Activated CD4-positive, alpha-beta memory T cell treated with anti-CD3 and anti-CD28 coated beads for 36 hours (primary cell): Measurements from ENCODE around the gene SHFL. TPM values are rescaled to one million over a fixed set of nuclear protein-coding genes. Genes with fewer than 3 reads are reported as not detected.
A peak's percentile ranks its signal among the peaks of the same experiment; 100 is the strongest.

ENCODE experiments used
- CTCF ChIA-PET: fragments of 350-600 bp; sonication (Branson Sonifier 250); formaldehyde crosslinking; loops from one replicate; lab custom pipeline; 2021; ENCODE audit warnings: antibody characterized with exemption, inconsistent platforms; lab: Charles Lee
- POLR2A ChIA-PET: fragments of 350-600 bp; sonication (Branson Sonifier 250); formaldehyde crosslinking; loops from one replicate; lab custom pipeline; 2021; ENCODE audit warnings: antibody characterized with exemption; lab: Charles Lee
- DNase-seq: peaks from one replicate; pipeline ENCODE4 v3.0.0-alpha.2; 2020
- H3K27ac Mint-ChIP-seq: one replicate; pipeline ENCODE4 v1.8.0; 2021; ENCODE audit warnings: mixed read lengths
- H3K27me3 Mint-ChIP-seq: one replicate; pipeline ENCODE4 v1.8.0; 2021; ENCODE audit warnings: mixed read lengths
- H3K36me3 Mint-ChIP-seq: one replicate; pipeline ENCODE4 v1.8.0; 2021; ENCODE audit warnings: mixed read lengths
- H3K4me1 Mint-ChIP-seq: one replicate; pipeline ENCODE4 v1.8.0; 2021; ENCODE audit warnings: low read depth, mixed read lengths
- H3K4me3 Mint-ChIP-seq: one replicate; pipeline ENCODE4 v1.8.0; 2021; ENCODE audit warnings: mild to moderate bottlenecking, mixed read lengths
- H3K9me3 Mint-ChIP-seq: one replicate; pipeline ENCODE4 v1.8.0; 2021; ENCODE audit warnings: mixed read lengths
- intact Hi-C: fragments of 100-400 bp; cut with micrococcal nuclease; formaldehyde crosslinking; loops from one replicate; pipeline ENCODE4 v1.15.1; 2023
- total RNA-seq, 2 experiments: library from RNA; stranded (reverse); gene quantifications; one replicate each; pipeline ENCODE4 v1.2.3, GENCODE V29; 2021

Gene SHFL
- total RNA-seq, 2 experiments from 2014 or later = 53.5 to 62.9 TPM

- CTCF ChIA-PET = interaction anchor here (1.0 to 9.4 kb wide), 2 partner anchors 13 to 36 kb away, joined by 3 to 96 read pairs; no protein-coding TSS in a partner anchor
- peak within 1 kb of the TSS; percentile 95 for H3K27ac Mint-ChIP-seq
- H3K4me1 Mint-ChIP-seq = peaks cover 66% of the 10 kb centered on the region
- H3K27me3 Mint-ChIP-seq = no peaks in the 10 kb centered on the region
- intact Hi-C loops = loop anchor here (5.0 kb wide), 1 partner anchor 179 kb away; no protein-coding TSS in a partner anchor
- POLR2A ChIA-PET = interaction anchor here (0.8 to 8.7 kb wide), 4 partner anchors 10 to 28 kb away, joined by 3 to 75 read pairs (median 4); no protein-coding TSS in a partner anchor
- peak; percentile 86 for DNase-seq
- no peaks in the 10 kb centered on the region for H3K9me3 Mint-ChIP-seq
- peak within 1 kb of the TSS; percentile 67 for H3K4me3 Mint-ChIP-seq
- H3K36me3 Mint-ChIP-seq = peaks cover 75% of the 10 kb centered on the region
These were observed 25.3 kb downstream of the SHFL start, which contains the start of gene P2RY11 for GRCh38 chr19:10111405-10111811. P2RY11 (plus strand) TSS chr19:10111693; CDS start chr19:10111722, 29 bp downstream.

GRCh38 chr19:10112037-10112761, 26.1 kb downstream of the SHFL start:
- ChIA-PET POLR2A (interaction anchor here (0.8 to 8.7 kb wide), 6 partner anchors 7 to 181 kb away, joined by 3 to 76 read pairs (median 5); partner anchors contain the start of genes ANGPTL6 and PPAN), CTCF (interaction anchor here (0.6 to 9.4 kb wide), 7 partner anchors 8 to 180 kb away, joined by 3 to 96 read pairs (median 5); partner anchors contain the start of genes ANGPTL6 and ICAM1)
- intact Hi-C loops = loop anchor here (1.0 to 5.0 kb wide), 3 partner anchors 8 to 180 kb away; no protein-coding TSS in a partner anchor
- H3K27ac Mint-ChIP-seq = peak overlapping the region; percentile 95
- peaks cover 60% of the 10 kb centered on the region for H3K4me1 Mint-ChIP-seq
- H3K9me3 Mint-ChIP-seq = no peaks in the 10 kb centered on the region
- DNase-seq = peak; percentile 85
- H3K4me3 Mint-ChIP-seq = peak overlapping the region; percentile 67
- H3K36me3 Mint-ChIP-seq = peaks cover 71% of the 10 kb centered on the region
- no peaks in the 10 kb centered on the region for H3K27me3 Mint-ChIP-seq

DNA sequence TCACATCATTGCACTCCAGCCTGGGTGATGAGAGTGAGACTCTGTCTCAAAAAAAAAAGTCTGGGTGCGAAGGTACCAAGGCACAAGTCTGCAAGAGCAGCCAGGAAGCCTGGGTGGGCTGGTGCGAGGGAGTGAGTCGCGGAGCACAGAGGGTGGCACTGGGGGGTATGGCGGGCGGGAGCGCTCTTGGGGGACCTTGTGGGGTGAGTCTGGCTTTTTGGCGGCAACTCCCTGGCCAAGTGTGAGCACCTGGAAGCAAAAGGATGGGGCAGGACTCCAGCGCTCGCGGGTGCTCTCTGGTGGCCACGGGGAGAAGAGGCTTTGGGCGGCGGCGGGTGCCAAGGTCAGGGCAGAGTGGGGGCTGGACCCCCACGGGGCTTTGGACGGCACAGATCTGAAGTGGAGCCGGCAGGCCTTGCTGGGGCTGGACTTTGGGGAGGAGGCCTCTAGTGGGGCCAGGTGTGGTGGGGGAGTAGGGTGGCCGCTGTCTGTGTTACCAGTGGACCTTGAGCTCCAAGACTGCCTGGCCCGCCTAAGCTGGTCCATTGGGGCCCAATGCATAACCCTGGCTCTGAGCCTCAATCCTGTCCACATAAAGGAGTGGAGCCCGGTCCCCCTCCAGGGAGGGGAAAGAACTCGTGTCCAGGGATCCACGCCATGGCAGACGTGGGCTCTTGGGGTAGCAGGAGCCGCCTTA, 26.9 kb downstream of the SHFL start:
- Mint-ChIP-seq H3K4me1 (peaks cover 57% of the 10 kb centered on the region), H3K36me3 (peaks cover 63% of the 10 kb centered on the region), H3K27me3 (no peaks in the 10 kb centered on the region), H3K27ac (peak overlapping the region; percentile 95), H3K4me3 (peak overlapping the region; percentile 67), H3K9me3 (no peaks in the 10 kb centered on the region)
- peak; percentile 82 for DNase-seq
- ChIA-PET POLR2A (interaction anchor here (0.5 to 8.7 kb wide), 7 partner anchors 8 to 182 kb away, joined by 3 to 76 read pairs (median 5); partner anchors contain the start of genes ANGPTL6 and PPAN), CTCF (interaction anchor here (0.6 to 9.4 kb wide), 14 partner anchors 9 to 182 kb away, joined by 3 to 96 read pairs (median 4); partner anchors contain the start of genes ANGPTL6 and MRPL4)
- intact Hi-C loops = loop anchor here (1.0 to 5.0 kb wide), 4 partner anchors 9 to 181 kb away; no protein-coding TSS in a partner anchor

DNA sequence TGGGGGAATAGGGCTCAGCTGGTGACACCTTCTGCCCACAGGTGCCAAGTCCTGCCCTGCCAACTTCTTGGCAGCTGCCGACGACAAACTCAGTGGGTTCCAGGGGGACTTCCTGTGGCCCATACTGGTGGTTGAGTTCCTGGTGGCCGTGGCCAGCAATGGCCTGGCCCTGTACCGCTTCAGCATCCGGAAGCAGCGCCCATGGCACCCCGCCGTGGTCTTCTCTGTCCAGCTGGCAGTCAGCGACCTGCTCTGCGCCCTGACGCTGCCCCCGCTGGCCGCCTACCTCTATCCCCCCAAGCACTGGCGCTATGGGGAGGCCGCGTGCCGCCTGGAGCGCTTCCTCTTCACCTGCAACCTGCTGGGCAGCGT, 27.5 kb downstream of the SHFL start:
- peaks cover 58% of the 10 kb centered on the region for H3K36me3 Mint-ChIP-seq
- ChIA-PET POLR2A (interaction anchor here (0.5 to 8.7 kb wide), 7 partner anchors 9 to 182 kb away, joined by 3 to 76 read pairs (median 5); partner anchors contain the start of genes ANGPTL6 and PPAN), CTCF (interaction anchor here (0.6 to 9.4 kb wide), 15 partner anchors 9 to 183 kb away, joined by 3 to 96 read pairs (median 3); partner anchors contain the start of genes ANGPTL6 and MRPL4)
- peak overlapping the region; percentile 95 for H3K27ac Mint-ChIP-seq
- H3K4me3 Mint-ChIP-seq = peak overlapping the region; percentile 16
- H3K27me3 Mint-ChIP-seq = no peaks in the 10 kb centered on the region
- intact Hi-C loops = loop anchor here (1.0 to 5.0 kb wide), 3 partner anchors 17 to 181 kb away; no protein-coding TSS in a partner anchor
- H3K4me1 Mint-ChIP-seq = peaks cover 53% of the 10 kb centered on the region
- H3K9me3 Mint-ChIP-seq = no peaks in the 10 kb centered on the region
- DNase-seq = no peak

DNA sequence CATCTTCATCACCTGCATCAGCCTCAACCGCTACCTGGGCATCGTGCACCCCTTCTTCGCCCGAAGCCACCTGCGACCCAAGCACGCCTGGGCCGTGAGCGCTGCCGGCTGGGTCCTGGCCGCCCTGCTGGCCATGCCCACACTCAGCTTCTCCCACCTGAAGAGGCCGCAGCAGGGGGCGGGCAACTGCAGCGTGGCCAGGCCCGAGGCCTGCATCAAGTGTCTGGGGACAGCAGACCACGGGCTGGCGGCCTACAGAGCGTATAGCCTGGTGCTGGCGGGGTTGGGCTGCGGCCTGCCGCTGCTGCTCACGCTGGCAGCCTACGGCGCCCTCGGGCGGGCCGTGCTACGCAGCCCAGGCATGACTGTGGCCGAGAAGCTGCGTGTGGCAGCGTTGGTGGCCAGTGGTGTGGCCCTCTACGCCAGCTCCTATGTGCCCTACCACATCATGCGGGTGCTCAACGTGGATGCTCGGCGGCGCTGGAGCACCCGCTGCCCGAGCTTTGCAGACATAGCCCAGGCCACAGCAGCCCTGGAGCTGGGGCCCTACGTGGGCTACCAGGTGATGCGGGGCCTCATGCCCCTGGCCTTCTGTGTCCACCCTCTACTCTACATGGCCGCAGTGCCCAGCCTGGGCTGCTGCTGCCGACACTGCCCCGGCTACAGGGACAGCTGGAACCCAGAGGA, 28.0 kb downstream of the SHFL start:
- peaks cover 57% of the 10 kb centered on the region for H3K4me1 Mint-ChIP-seq
- intact Hi-C loops = loop anchor here (1.0 to 5.0 kb wide), 3 partner anchors 17 to 182 kb away; no protein-coding TSS in a partner anchor
- ChIA-PET POLR2A (interaction anchor here (0.6 to 8.7 kb wide), 7 partner anchors 8 to 183 kb away, joined by 3 to 76 read pairs (median 5); partner anchors contain the start of genes ANGPTL6 and PPAN), CTCF (interaction anchor here (0.6 to 9.4 kb wide), 7 partner anchors 8 to 183 kb away, joined by 3 to 96 read pairs (median 5); partner anchors contain the start of genes MRPL4 and PPAN)
- DNase-seq = no peak
- H3K4me3 Mint-ChIP-seq = peak overlapping the region; percentile 16
- peaks cover 60% of the 10 kb centered on the region for H3K36me3 Mint-ChIP-seq
- H3K27ac Mint-ChIP-seq = peak overlapping the region; percentile 95
- H3K9me3 Mint-ChIP-seq = no peaks in the 10 kb centered on the region
- H3K27me3 Mint-ChIP-seq = no peaks in the 10 kb centered on the region

DNA sequence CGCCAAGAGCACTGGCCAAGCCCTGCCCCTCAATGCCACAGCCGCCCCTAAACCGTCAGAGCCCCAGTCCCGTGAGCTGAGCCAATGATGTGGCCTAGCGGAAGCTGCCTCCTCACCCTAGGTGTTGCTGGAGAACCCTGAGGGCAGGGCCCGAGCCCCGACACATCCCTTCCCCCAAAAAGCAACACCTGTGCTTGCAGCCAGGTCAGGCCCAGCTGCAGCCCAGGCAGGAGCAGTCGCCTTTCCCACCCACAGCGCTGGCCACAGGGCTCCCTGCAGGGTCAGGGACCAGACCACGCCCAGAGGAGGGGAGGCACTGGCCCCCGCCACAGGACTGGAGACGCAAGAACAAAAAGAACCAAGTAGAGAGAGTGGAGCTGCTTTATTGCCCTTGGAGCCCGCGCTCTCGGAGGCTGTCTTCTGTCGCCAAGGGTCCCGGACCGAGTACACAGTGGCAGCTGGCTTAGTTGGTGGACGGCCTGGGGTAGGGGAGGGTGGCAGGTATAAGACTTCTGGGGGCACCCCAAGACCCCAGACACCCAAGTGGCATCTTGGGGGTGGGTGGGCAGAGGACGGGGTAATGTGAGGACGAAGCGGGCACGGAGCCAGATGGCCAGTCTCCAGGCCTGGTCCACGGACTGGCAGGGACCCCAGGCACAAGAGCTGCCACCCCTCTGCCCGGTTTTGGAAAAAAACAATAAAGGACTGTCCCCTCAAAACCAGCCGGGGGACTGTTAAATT, 28.7 kb downstream of the SHFL start:
- CTCF ChIA-PET = interaction anchor here (0.6 to 9.4 kb wide), 5 partner anchors 9 to 136 kb away, joined by 3 to 96 read pairs (median 4); partner anchors contain the start of genes MRPL4 and PPAN
- intact Hi-C loops = loop anchor here (5.0 kb wide), 1 partner anchor 183 kb away; no protein-coding TSS in a partner anchor
- Mint-ChIP-seq H3K4me1 (peaks cover 54% of the 10 kb centered on the region), H3K9me3 (no peaks in the 10 kb centered on the region), H3K27ac (peak overlapping the region; percentile 49), H3K36me3 (peaks cover 57% of the 10 kb centered on the region), H3K4me3 (peak overlapping the region; percentile 16), H3K27me3 (no peaks in the 10 kb centered on the region)
- POLR2A ChIA-PET = interaction anchor here (0.8 to 8.7 kb wide), 4 partner anchors 10 to 184 kb away, joined by 3 to 76 read pairs (median 40); partner anchors contain the start of genes ANGPTL6 and PPAN
- DNase-seq = no peak

GRCh38 chr19:10115392-10116084, 29.4 kb downstream of the SHFL start:
- peaks cover 51% of the 10 kb centered on the region for H3K4me1 Mint-ChIP-seq
- no peaks in the 10 kb centered on the region for H3K9me3 Mint-ChIP-seq
- H3K27ac Mint-ChIP-seq = peak overlapping the region; percentile 13
- POLR2A ChIA-PET = interaction anchor here (5.4 to 8.7 kb wide), 2 partner anchors 11 to 18 kb away, joined by 75 to 76 read pairs; partner anchors contain the start of genes ANGPTL6 and PPAN
- peaks cover 51% of the 10 kb centered on the region for H3K36me3 Mint-ChIP-seq
- DNase-seq = no peak
- CTCF ChIA-PET = interaction anchor here (1.1 to 9.4 kb wide), 3 partner anchors 9 to 136 kb away, joined by 3 to 96 read pairs (median 12); partner anchors contain the start of genes MRPL4 and PPAN
- H3K4me3 Mint-ChIP-seq = no peak overlapping the region
- H3K27me3 Mint-ChIP-seq = no peaks in the 10 kb centered on the region
- intact Hi-C loops = no loop called here

DNA sequence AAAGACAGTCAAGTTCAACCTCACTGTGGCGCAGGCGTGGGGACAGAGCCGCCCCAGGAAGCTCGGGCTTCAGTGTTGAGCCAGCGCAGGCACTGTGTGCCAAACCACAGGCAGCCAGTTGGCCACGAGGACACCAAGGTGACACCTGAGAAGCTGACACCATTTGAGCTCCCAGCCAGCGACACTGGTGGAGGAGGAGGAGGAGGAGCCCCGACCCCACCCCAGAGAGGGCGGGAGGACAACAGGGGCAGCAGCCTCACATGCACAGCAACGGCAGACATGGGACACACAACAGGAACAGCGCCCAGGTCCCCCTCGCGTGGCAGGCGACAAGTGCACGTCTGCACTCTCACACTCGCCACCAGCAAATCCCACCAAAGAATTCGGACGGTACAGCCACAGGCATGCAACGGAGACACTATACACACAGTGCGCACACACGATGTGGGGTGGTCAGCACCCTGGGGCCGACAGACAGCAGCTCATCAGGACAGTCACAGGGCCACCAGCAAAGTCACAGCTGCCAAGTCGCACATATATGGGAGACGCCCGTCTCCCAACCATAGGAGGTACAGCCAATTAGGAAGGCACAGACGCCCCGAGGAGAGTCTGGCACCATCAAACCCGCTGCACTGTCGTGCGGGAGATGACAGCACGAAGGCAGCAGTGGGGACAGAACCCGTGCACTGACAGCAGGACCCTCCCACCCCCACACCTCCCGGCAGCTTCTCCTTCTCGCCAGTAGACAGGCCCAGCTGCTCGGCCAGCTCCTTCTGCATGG, 30.2 kb downstream of the SHFL start:
- H3K4me3 Mint-ChIP-seq = no peak overlapping the region
- POLR2A ChIA-PET = interaction anchor here (5.4 to 8.7 kb wide), 2 partner anchors 11 to 19 kb away, joined by 75 to 76 read pairs; partner anchors contain the start of genes ANGPTL6 and PPAN
- peaks cover 48% of the 10 kb centered on the region for H3K4me1 Mint-ChIP-seq
- H3K9me3 Mint-ChIP-seq = no peaks in the 10 kb centered on the region
- intact Hi-C loops = no loop called here
- H3K27ac Mint-ChIP-seq = no peak overlapping the region
- H3K27me3 Mint-ChIP-seq = no peaks in the 10 kb centered on the region
- CTCF ChIA-PET = interaction anchor here (0.8 to 9.4 kb wide), 4 partner anchors 13 to 134 kb away, joined by 3 to 96 read pairs (median 7); no protein-coding TSS in a partner anchor
- peaks cover 45% of the 10 kb centered on the region for H3K36me3 Mint-ChIP-seq
- DNase-seq = no peak
